ENCODE measurements around the gene USP37. TPM values are rescaled to one million over a fixed set of nuclear protein-coding genes. Genes with fewer than 3 reads are reported as not detected.

USP37 gene
- total RNA-seq, 1 donor from 2014 or later: 9.2 TPM

DNA sequence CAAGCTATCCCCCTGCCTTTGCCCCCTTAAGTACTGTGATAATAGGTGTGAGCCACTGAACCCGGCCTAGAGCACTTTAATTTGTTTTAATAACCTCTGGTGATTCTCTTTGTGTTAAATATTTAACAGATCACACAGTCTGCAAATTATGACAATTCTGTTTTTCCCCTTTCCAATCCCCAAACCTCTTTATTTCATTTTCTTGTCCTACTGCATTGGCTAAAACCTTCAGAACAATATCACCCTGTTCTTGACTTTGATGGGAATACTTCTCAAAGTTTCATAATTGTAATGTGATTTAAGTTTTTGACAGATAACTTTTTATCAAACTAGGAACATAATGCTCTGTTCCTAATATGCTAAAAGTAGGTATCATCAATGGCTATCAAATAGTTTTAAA lies 44.5 kb downstream of the USP37 start:
- FAIRE-seq (no peak), DNase-seq (ENCODE audit: low read depth) (no peak)
- TF ChIP-seq, protein P1, sequence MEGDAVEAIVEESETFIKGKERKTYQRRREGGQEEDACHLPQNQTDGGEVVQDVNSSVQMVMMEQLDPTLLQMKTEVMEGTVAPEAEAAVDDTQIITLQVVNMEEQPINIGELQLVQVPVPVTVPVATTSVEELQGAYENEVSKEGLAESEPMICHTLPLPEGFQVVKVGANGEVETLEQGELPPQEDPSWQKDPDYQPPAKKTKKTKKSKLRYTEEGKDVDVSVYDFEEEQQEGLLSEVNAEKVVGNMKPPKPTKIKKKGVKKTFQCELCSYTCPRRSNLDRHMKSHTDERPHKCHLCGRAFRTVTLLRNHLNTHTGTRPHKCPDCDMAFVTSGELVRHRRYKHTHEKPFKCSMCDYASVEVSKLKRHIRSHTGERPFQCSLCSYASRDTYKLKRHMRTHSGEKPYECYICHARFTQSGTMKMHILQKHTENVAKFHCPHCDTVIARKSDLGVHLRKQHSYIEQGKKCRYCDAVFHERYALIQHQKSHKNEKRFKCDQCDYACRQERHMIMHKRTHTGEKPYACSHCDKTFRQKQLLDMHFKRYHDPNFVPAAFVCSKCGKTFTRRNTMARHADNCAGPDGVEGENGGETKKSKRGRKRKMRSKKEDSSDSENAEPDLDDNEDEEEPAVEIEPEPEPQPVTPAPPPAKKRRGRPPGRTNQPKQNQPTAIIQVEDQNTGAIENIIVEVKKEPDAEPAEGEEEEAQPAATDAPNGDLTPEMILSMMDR (IDR thresholded peaks at IDR 0.05; ENCODE audit: insufficient read depth, low read length, severe bottlenecking): no peak
- Histone ChIP-seq H3K27me3 (ENCODE audit: control insufficient read depth, insufficient read depth, low read length) (no peaks in the 10 kb centered on the region), H3K36me3 (ENCODE audit: control insufficient read depth, insufficient read depth, low read length) (peaks cover 1% of the 10 kb centered on the region), H3K4me3 (ENCODE audit: low read depth, low read length) (no peak overlapping the region)

DNA sequence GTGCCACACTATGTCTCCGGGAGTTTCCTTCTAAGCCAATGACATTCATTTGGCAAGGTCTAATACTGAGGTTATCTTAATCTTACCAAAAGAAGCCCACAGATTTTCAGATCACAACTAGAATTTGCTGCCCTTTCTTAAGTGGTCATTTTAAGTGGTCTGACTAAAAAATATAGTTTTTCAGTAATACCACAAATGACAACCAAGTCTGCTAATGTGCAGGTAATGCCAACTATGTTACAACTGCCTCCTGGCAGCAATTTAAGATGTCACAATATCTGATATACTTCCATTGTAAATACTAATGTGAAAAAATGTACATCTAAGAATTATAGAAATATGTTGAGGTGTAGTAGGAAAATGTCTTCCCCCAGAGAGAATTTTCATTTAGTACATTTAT lies 49.3 kb downstream of the USP37 start:
- FAIRE-seq (no peak), DNase-seq (ENCODE audit: low read depth) (no peak)
- no peaks in the 10 kb centered on the region for H3K36me3 ChIP-seq (ENCODE audit: control insufficient read depth, insufficient read depth, low read length)
- TF ChIP-seq, protein P1 (IDR thresholded peaks at IDR 0.05; ENCODE audit: insufficient read depth, low read length, severe bottlenecking): no peak
- H3K4me3 ChIP-seq (ENCODE audit: low read depth, low read length): no peak overlapping the region
- H3K27me3 ChIP-seq (ENCODE audit: control insufficient read depth, insufficient read depth, low read length): no peaks in the 10 kb centered on the region

DNA sequence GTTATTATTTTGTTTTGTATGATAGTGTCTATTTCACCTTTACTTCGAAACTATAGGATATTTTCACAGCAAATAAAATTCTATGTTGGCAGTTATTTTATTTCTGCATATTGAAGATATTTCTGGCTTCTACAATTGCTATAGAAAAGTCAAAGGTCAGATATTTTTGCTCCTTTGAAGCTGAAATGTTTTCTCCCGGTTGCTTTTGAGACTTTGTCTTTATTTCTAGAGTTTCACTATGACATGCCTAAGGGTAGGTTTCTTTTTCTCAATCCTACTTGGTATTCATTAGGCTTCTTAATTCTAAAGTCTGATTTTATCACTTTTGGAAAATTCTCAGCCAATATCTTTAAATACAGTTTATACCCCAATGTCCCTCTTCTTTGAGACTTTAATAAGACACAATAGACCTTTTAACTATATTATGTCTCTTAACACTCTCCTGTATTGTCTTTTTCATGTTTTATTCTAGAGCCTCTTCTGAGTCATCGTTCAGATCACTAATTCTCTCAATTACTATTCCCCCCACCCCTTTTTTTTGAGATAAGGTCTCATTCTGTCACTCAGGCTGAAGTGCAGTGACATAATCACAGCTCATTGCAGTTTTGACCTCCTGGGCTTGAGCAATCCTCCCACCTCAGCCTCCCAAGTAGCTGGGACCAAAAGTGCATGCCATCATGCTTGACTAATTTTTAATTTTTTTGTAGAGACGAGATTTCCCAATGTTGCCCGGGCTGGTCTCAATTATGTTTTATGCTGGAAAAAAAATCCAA lies 50.5 kb downstream of the USP37 start:
- no peak for DNase-seq (ENCODE audit: low read depth)

DNA sequence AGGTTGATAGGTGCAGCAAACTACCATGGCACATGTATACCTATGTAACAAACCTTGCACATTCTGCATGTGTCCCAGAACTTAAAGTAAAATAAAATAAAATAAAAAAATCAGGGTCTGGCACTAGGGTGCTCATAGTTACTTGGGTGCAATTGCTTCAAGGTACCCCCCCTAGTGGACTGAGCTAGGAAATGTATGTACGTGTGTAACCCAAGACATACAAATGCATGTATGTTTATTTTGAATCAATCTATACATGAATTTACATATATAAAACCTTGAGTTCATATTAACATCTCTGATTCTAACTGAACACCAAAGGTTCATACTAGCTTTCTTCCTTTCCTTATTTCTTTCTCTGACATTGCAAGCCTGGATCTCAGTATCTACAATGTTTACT lies 51.5 kb downstream of the USP37 start:
- peak; percentile 43 for DNase-seq (ENCODE audit: low read depth)
- no peak overlapping the region for H3K4me3 ChIP-seq (ENCODE audit: low read depth, low read length)
- H3K36me3 ChIP-seq (ENCODE audit: control insufficient read depth, insufficient read depth, low read length): no peaks in the 10 kb centered on the region
- no peaks in the 10 kb centered on the region for H3K27me3 ChIP-seq (ENCODE audit: control insufficient read depth, insufficient read depth, low read length)
- no peak for FAIRE-seq
- TF ChIP-seq, protein P1 (IDR thresholded peaks at IDR 0.05; ENCODE audit: insufficient read depth, low read length, severe bottlenecking): peak; percentile 28

More for the DNA sequence above, 50.5 kb downstream of the USP37 start:
- H3K36me3 ChIP-seq (ENCODE audit: control insufficient read depth, insufficient read depth, low read length): no peaks in the 10 kb centered on the region
- no peak overlapping the region for H3K4me3 ChIP-seq (ENCODE audit: low read depth, low read length)
- no peak for FAIRE-seq
- no peaks in the 10 kb centered on the region for H3K27me3 ChIP-seq (ENCODE audit: control insufficient read depth, insufficient read depth, low read length)
- TF ChIP-seq, protein P1 (IDR thresholded peaks at IDR 0.05; ENCODE audit: insufficient read depth, low read length, severe bottlenecking): no peak

DNA sequence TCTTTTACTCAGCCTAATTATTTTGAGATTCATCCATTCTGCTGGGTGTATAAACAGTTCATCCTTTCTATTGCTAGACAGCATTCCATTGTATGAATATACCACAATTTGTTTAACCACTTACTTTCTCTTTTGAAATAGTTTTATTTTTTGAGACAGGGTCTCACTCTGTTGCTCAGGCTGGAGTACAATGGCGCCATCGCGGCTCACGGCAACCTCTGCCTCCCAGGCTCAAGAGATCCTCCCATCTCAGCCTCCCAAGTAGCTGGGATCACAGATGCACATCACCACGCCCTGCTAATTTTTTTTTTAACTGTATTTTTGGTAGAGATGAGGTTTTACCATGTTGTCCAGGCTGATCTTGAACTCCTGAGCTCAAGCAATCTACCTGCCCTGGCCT lies 54.5 kb downstream of the USP37 start:
- TF ChIP-seq, protein P1 (IDR thresholded peaks at IDR 0.05; ENCODE audit: insufficient read depth, low read length, severe bottlenecking): no peak
- FAIRE-seq: no peak
- no peak for DNase-seq (ENCODE audit: low read depth)
- Histone ChIP-seq H3K4me3 (ENCODE audit: low read depth, low read length) (no peak overlapping the region), H3K27me3 (ENCODE audit: control insufficient read depth, insufficient read depth, low read length) (no peaks in the 10 kb centered on the region), H3K36me3 (ENCODE audit: control insufficient read depth, insufficient read depth, low read length) (no peaks in the 10 kb centered on the region)

DNA sequence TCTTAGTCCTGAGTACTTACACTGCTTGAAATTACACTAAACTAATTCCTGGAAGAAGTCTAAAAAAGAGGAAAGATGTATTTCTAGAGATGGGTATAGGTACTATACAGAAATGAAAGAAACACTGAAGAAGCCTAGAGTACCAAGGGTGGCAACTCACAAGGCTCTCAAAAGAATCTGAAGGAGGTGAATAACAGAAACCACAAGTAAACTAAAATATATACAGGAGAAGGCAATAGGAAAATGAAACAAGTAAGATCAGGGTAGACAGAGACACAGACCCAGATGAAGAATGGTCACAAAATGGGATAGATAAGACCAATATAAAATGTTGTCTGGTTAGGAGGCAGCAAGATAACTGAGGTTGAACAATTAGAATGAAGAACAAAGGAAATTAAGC lies 59.9 kb downstream of the USP37 start:
- Histone ChIP-seq H3K4me3 (ENCODE audit: low read depth, low read length) (no peak overlapping the region), H3K36me3 (ENCODE audit: control insufficient read depth, insufficient read depth, low read length) (no peaks in the 10 kb centered on the region), H3K27me3 (ENCODE audit: control insufficient read depth, insufficient read depth, low read length) (no peaks in the 10 kb centered on the region)
- TF ChIP-seq, protein P1 (IDR thresholded peaks at IDR 0.05; ENCODE audit: insufficient read depth, low read length, severe bottlenecking): no peak
- DNase-seq (ENCODE audit: low read depth): no peak
- no peak for FAIRE-seq
